NCI-H446 treated with DMSO at 0.1 percent for 48 hours (cell line): ENCODE measurements around the gene POLR2I.
"Not testable (repeated sequence)": the region's sequence is repeated elsewhere in the genome, so short reads cannot be mapped to it uniquely, and the experiment has no call there.

Source experiments
- DNase-seq: peaks from one replicate; lab custom pipeline; 2025; lab: John Stamatoyannopoulos, UW

Gene POLR2I

GRCh38 chr19:36114721-36115452 lies at the start of gene POLR2I:
POLR2I (minus strand) TSS chr19:36114875; CDS start chr19:36114856, 19 bp downstream.
- DNase-seq, result peak; percentile 99

GRCh38 chr19:36163813-36164212 lies 49.1 kb upstream of the POLR2I start:
- DNase-seq, result no peak

- DNase-seq, result no peak
Observed at GRCh38 chr19:36160821-36161596, 46.3 kb upstream of the POLR2I start.

GRCh38 chr19:36153126-36153525 lies 38.5 kb upstream of the POLR2I start:
- DNase-seq, result no peak

- DNase-seq, result no peak
Observed at GRCh38 chr19:36152352-36153091, 37.8 kb upstream of the POLR2I start, which contains the start of gene COX7A1. COX7A1 (minus strand) TSS chr19:36152447; CDS start chr19:36152407, 40 bp downstream.

- DNase-seq, result no peak
Observed at GRCh38 chr19:36152019-36152351, 37.3 kb upstream of the POLR2I start.

GRCh38 chr19:36151144-36152018 lies 36.7 kb upstream of the POLR2I start:
- no peak for DNase-seq

GRCh38 chr19:36150586-36150985 lies 35.9 kb upstream of the POLR2I start:
- no peak for DNase-seq

GRCh38 chr19:36149673-36150406 lies 35.2 kb upstream of the POLR2I start:
- DNase-seq, result no peak

- DNase-seq, result no peak
Observed at GRCh38 chr19:36144624-36145023, 29.9 kb upstream of the POLR2I start.

GRCh38 chr19:36142496-36142895 lies 27.8 kb upstream of the POLR2I start:
- no peak for DNase-seq

GRCh38 chr19:36142046-36142445 lies 27.4 kb upstream of the POLR2I start:
- DNase-seq, result no peak

- peak; percentile 42 for DNase-seq
Observed at GRCh38 chr19:36141039-36141927, 26.6 kb upstream of the POLR2I start.

- DNase-seq, result peak; percentile 33
Observed at GRCh38 chr19:36140304-36141038, 25.8 kb upstream of the POLR2I start.

GRCh38 chr19:36139473-36140303 lies 25.0 kb upstream of the POLR2I start, which contains the start of gene CAPNS1:
CAPNS1 (plus strand) TSS chr19:36140066; CDS start chr19:36141012, 946 bp downstream.
- peak; percentile 93 for DNase-seq

- no peak for DNase-seq
Observed at GRCh38 chr19:36139120-36139472, 24.4 kb upstream of the POLR2I start.

GRCh38 chr19:36136964-36137686 lies 22.4 kb upstream of the POLR2I start:
- DNase-seq, result peak; percentile 19

- DNase-seq, result not testable (repeated sequence)
Observed at GRCh38 chr19:36134867-36135266, 20.2 kb upstream of the POLR2I start.
